IgD-negative memory B cell (primary cell): Measurements from ENCODE around the gene AIG1. TPM values are rescaled to one million over a fixed set of nuclear protein-coding genes. Genes with fewer than 3 reads are reported as not detected.

Experiments
- H3K27ac Mint-ChIP-seq, 3 donors: one replicate each; pipeline ENCODE4 v1.8.0; 2020 to 2022; ENCODE audit warnings: mild to moderate bottlenecking in 3 of 3, mixed read lengths in 3 of 3, moderate library complexity in 1 of 3
- H3K27me3 Mint-ChIP-seq: one replicate; pipeline ENCODE4 v1.8.0; 2021; ENCODE audit warnings: mixed read lengths
- H3K36me3 Mint-ChIP-seq: one replicate; pipeline ENCODE4 v1.8.0; 2020; ENCODE audit warnings: mild to moderate bottlenecking, mixed read lengths
- H3K4me1 Mint-ChIP-seq, 3 donors: one replicate each; pipeline ENCODE4 v1.8.0; 2020 to 2022; ENCODE audit warnings: mixed read lengths in 3 of 3, mild to moderate bottlenecking in 1 of 3
- H3K4me3 Mint-ChIP-seq, 4 donors: one replicate each; pipeline ENCODE4 v1.8.0; 2020 to 2022; ENCODE audit warnings: mild to moderate bottlenecking in 4 of 4, mixed read lengths in 4 of 4, moderate library complexity in 3 of 4
- H3K9me3 Mint-ChIP-seq, 3 donors: one replicate each; pipeline ENCODE4 v1.8.0; 2020 to 2021; ENCODE audit warnings: mixed read lengths in 3 of 3, mild to moderate bottlenecking in 1 of 3
- polyA plus RNA-seq: library from polyadenylated mRNA; unstranded; fragments of 300-500 nt; fragmentation: Illumina TruSeq; gene quantifications from one replicate; pipeline ENCODE4 v1.2.3, GENCODE V29; 2021

The AIG1 gene
- polyA plus RNA-seq, 1 donor from 2014 or later: 23.0 TPM

- Mint-ChIP-seq H3K27me3 (no peaks in the 10 kb centered on the region), H3K9me3 (no peaks in the 10 kb centered on the region), H3K4me3 (no peak overlapping the region), H3K36me3 (peaks cover 3% of the 10 kb centered on the region), H3K4me1 (peaks cover 0 to 4% (median 0%) of the 10 kb centered on the region in 3 donors), H3K27ac (no peak overlapping the region)
These were observed 35.7 kb downstream of the AIG1 start for GRCh38 chr6:143096403-143096802.

- Mint-ChIP-seq H3K4me1 (peaks cover 0 to 4% (median 0%) of the 10 kb centered on the region in 3 donors), H3K9me3 (no peaks in the 10 kb centered on the region), H3K36me3 (peaks cover 3% of the 10 kb centered on the region), H3K27ac (no peak overlapping the region), H3K27me3 (no peaks in the 10 kb centered on the region), H3K4me3 (no peak overlapping the region)
These were observed 36.6 kb downstream of the AIG1 start for GRCh38 chr6:143097224-143097795.

GRCh38 chr6:143098054-143098671, 37.5 kb downstream of the AIG1 start:
- Mint-ChIP-seq H3K36me3 (peaks cover 3% of the 10 kb centered on the region), H3K4me1 (peaks cover 0 to 4% (median 0%) of the 10 kb centered on the region in 3 donors), H3K4me3 (no peak overlapping the region), H3K9me3 (no peaks in the 10 kb centered on the region), H3K27ac (no peak overlapping the region), H3K27me3 (no peaks in the 10 kb centered on the region)

GRCh38 chr6:143099647-143100046, 39.0 kb downstream of the AIG1 start:
- H3K27me3 Mint-ChIP-seq: no peaks in the 10 kb centered on the region
- H3K9me3 Mint-ChIP-seq: no peaks in the 10 kb centered on the region
- H3K4me1 Mint-ChIP-seq: peaks cover 0 to 4% (median 0%) of the 10 kb centered on the region in 3 donors
- no peak overlapping the region for H3K27ac Mint-ChIP-seq
- H3K36me3 Mint-ChIP-seq: peaks cover 5% of the 10 kb centered on the region
- no peak overlapping the region for H3K4me3 Mint-ChIP-seq

- H3K27me3 Mint-ChIP-seq: no peaks in the 10 kb centered on the region
- peaks cover 5% of the 10 kb centered on the region for H3K36me3 Mint-ChIP-seq
- no peak overlapping the region for H3K27ac Mint-ChIP-seq
- peaks cover 0 to 4% (median 0%) of the 10 kb centered on the region in 3 donors for H3K4me1 Mint-ChIP-seq
- no peaks in the 10 kb centered on the region for H3K9me3 Mint-ChIP-seq
- no peak overlapping the region for H3K4me3 Mint-ChIP-seq
These were observed 39.7 kb downstream of the AIG1 start for GRCh38 chr6:143100429-143100828.

GRCh38 chr6:143103916-143104315, 43.2 kb downstream of the AIG1 start:
- H3K36me3 Mint-ChIP-seq: peaks cover 5% of the 10 kb centered on the region
- H3K9me3 Mint-ChIP-seq: no peaks in the 10 kb centered on the region
- H3K4me1 Mint-ChIP-seq: no peaks in the 10 kb centered on the region
- H3K27ac Mint-ChIP-seq: no peak overlapping the region
- no peaks in the 10 kb centered on the region for H3K27me3 Mint-ChIP-seq
- no peak overlapping the region for H3K4me3 Mint-ChIP-seq

GRCh38 chr6:143107440-143107839, 46.8 kb downstream of the AIG1 start:
- no peak overlapping the region for H3K4me3 Mint-ChIP-seq
- H3K36me3 Mint-ChIP-seq: peaks cover 4% of the 10 kb centered on the region
- no peaks in the 10 kb centered on the region for H3K27me3 Mint-ChIP-seq
- peaks cover 7 to 13% (median 7%) of the 10 kb centered on the region in 3 donors for H3K4me1 Mint-ChIP-seq
- H3K9me3 Mint-ChIP-seq: no peaks in the 10 kb centered on the region
- no peak overlapping the region for H3K27ac Mint-ChIP-seq

- no peak overlapping the region for H3K4me3 Mint-ChIP-seq
- H3K9me3 Mint-ChIP-seq: no peaks in the 10 kb centered on the region
- H3K4me1 Mint-ChIP-seq: peaks cover 7 to 13% (median 7%) of the 10 kb centered on the region in 3 donors
These were observed 47.4 kb downstream of the AIG1 start for GRCh38 chr6:143107911-143108761.

GRCh38 chr6:143109196-143109595, 48.5 kb downstream of the AIG1 start:
- Mint-ChIP-seq H3K9me3 (no peaks in the 10 kb centered on the region), H3K27me3 (no peaks in the 10 kb centered on the region)

More at GRCh38 chr6:143107911-143108761, 47.4 kb downstream of the AIG1 start:
- H3K36me3 Mint-ChIP-seq: peaks cover 4% of the 10 kb centered on the region
- H3K27ac Mint-ChIP-seq: no peak overlapping the region
- H3K27me3 Mint-ChIP-seq: no peaks in the 10 kb centered on the region

GRCh38 chr6:143110572-143110971, 49.9 kb downstream of the AIG1 start:
- peaks cover 7 to 13% (median 7%) of the 10 kb centered on the region in 3 donors for H3K4me1 Mint-ChIP-seq
- no peak overlapping the region for H3K27ac Mint-ChIP-seq
- no peak overlapping the region for H3K4me3 Mint-ChIP-seq
- no peaks in the 10 kb centered on the region for H3K9me3 Mint-ChIP-seq
- no peaks in the 10 kb centered on the region for H3K27me3 Mint-ChIP-seq
- H3K36me3 Mint-ChIP-seq: peaks cover 2% of the 10 kb centered on the region

More at GRCh38 chr6:143109196-143109595, 48.5 kb downstream of the AIG1 start:
- H3K27ac Mint-ChIP-seq: no peak overlapping the region
- H3K4me3 Mint-ChIP-seq: no peak overlapping the region
- peaks cover 7 to 13% (median 7%) of the 10 kb centered on the region in 3 donors for H3K4me1 Mint-ChIP-seq
- peaks cover 2% of the 10 kb centered on the region for H3K36me3 Mint-ChIP-seq

GRCh38 chr6:143110996-143111395, 50.3 kb downstream of the AIG1 start:
- Mint-ChIP-seq H3K4me1 (peaks cover 7 to 13% (median 7%) of the 10 kb centered on the region in 3 donors), H3K36me3 (peaks cover 2% of the 10 kb centered on the region), H3K9me3 (no peaks in the 10 kb centered on the region), H3K4me3 (no peak overlapping the region), H3K27me3 (no peaks in the 10 kb centered on the region), H3K27ac (no peak overlapping the region)

GRCh38 chr6:143111443-143111842, 50.8 kb downstream of the AIG1 start:
- no peaks in the 10 kb centered on the region for H3K27me3 Mint-ChIP-seq
- no peak overlapping the region for H3K27ac Mint-ChIP-seq
- peaks cover 7 to 13% (median 8%) of the 10 kb centered on the region in 3 donors for H3K4me1 Mint-ChIP-seq
- H3K4me3 Mint-ChIP-seq: no peak overlapping the region
- H3K36me3 Mint-ChIP-seq: peaks cover 2% of the 10 kb centered on the region
- no peaks in the 10 kb centered on the region for H3K9me3 Mint-ChIP-seq

GRCh38 chr6:143112084-143112768, 51.5 kb downstream of the AIG1 start:
- Mint-ChIP-seq H3K4me1 (peaks cover 7 to 13% (median 12%) of the 10 kb centered on the region in 3 donors), H3K27ac (no peak overlapping the region), H3K9me3 (no peaks in the 10 kb centered on the region), H3K4me3 (no peak overlapping the region), H3K27me3 (no peaks in the 10 kb centered on the region), H3K36me3 (peaks cover 3% of the 10 kb centered on the region)

- Mint-ChIP-seq H3K9me3 (no peaks in the 10 kb centered on the region), H3K36me3 (peaks cover 3% of the 10 kb centered on the region), H3K4me3 (no peak overlapping the region), H3K4me1 (peaks cover 7 to 13% (median 13%) of the 10 kb centered on the region in 3 donors), H3K27ac (no peak overlapping the region), H3K27me3 (no peaks in the 10 kb centered on the region)
These were observed 52.1 kb downstream of the AIG1 start for GRCh38 chr6:143112837-143113236.

- no peak overlapping the region for H3K27ac Mint-ChIP-seq
- peaks cover 0 to 2% (median 0%) of the 10 kb centered on the region in 3 donors for H3K9me3 Mint-ChIP-seq
- no peaks in the 10 kb centered on the region for H3K27me3 Mint-ChIP-seq
- H3K4me3 Mint-ChIP-seq: no peak overlapping the region
- H3K36me3 Mint-ChIP-seq: peaks cover 1% of the 10 kb centered on the region
- H3K4me1 Mint-ChIP-seq: peaks cover 2 to 9% (median 9%) of the 10 kb centered on the region in 3 donors
These were observed 55.0 kb downstream of the AIG1 start for GRCh38 chr6:143115728-143116127.
